NCI-H2196 treated with DMSO at 0.1 percent for 48 hours (cell line): ENCODE data around the gene UBP1.
"Not testable (repeated sequence)": the region's sequence is repeated elsewhere in the genome, so short reads cannot be mapped to it uniquely, and the experiment has no call there.

Experiments
- DNase-seq: peaks from one replicate; lab custom pipeline; 2025; ENCODE audit not compliant: unreplicated experiment; lab: John Stamatoyannopoulos, UW

Gene UBP1

DNA sequence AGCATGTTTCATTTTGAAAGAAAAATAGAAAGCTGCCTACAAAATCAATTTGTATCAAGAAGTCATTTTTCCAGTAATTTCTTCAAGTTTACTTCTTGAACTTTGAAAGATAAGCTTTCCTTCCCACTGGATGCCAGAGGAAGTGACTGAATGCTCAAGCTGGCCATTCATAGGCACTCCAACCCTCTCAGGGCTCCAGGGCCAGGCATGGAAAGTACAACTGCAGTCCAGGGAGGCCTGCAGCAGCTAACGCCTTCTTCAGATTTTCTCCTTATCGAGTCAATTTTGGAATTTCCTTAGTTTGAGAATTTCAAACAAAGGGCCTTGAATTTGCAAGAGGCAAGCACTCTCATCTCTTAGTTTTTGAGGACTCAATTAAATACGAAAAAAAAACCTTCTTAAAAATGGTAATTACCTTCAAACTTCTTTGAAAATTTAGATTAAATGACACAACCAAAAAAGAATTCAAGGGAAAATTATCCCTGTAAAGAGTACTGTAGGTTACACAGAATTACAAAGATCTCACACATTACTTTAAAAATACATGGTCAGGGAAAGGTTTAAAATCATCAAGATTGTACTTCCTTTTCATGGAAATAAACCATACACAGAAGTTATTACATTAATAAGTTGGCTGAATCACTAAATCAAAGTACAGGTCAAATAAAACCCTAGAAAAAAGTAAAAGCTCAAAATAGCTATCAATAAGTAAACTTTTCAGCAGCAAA lies 2.5 kb downstream of the UBP1 start:
- DNase-seq = no peak

DNA sequence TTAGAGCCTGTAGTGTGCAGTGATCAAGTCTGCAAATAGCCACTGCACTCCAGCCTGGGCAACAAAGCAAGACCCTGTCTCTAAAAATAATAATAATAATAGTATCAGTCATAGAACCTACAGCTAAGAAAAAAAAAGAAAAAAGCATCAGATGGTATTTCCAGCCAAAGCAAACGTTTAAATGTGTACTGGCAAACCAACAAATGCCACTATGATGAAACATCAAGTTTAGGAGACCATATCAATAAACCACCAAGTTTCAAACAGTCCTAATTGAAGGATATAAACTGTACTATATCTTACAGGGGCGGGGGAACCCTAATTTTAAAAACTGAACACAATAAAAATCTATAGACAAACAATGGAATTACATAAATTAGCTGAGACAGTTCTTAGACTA lies 6.4 kb downstream of the UBP1 start:
- no peak for DNase-seq

DNA sequence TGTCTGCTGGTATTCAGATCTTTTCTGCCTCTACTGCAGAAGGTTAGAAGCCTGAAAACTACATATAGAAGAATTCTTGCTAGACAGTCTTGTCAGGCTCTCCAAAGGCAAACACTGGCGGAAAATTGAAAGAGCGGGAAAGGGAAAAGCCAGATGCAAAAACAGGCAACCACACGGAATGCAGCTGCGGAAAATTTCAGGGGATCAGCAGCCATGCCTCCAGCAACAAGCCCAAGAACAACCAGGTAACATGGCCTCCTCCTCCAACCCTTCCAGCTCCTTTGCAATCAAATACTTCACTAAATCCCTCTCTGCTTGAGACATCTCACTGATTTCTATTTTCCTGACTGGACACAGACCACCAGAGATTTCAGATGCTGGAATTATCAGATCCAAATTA lies 9.6 kb downstream of the UBP1 start:
- DNase-seq = no peak

DNA sequence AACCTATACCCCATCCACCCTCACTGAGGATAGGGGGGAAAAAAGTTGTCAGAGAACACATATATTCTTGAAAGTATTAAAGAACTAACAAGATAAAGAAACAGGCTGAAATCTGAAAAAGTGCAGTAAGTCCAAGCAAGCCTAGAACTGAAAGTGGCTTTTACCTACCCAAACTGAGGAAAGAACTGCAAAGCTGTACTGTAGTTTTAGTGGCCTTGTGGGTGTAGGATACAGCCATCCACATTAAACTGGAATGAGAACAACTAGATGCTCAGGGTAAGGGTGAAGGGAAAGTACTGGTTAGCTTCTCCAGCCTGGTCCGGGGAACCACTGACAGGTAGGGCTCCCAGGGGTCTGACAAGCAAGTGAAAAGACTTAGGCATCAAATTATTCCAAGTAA lies 10.1 kb downstream of the UBP1 start:
- no peak for DNase-seq

DNA sequence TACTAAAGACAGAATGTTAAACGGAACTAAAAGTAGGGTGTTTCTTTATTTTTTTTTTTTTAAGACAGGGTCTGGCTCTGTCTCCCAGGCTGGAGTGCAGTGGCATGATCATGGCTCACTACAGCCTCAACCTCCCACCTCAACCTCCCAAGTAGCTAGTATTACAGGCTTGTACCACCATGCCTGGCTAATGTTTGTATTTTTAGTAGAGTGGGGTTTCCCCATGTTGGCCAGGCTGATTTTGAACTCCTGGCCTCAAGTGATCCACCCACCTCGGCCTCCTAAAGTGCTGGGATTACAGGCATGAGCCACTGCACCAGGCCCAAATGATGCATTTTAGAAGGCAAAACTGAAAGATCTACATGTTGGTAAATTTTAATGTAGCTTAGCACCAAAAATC lies 10.9 kb downstream of the UBP1 start:
- not testable (repeated sequence) for DNase-seq

DNA sequence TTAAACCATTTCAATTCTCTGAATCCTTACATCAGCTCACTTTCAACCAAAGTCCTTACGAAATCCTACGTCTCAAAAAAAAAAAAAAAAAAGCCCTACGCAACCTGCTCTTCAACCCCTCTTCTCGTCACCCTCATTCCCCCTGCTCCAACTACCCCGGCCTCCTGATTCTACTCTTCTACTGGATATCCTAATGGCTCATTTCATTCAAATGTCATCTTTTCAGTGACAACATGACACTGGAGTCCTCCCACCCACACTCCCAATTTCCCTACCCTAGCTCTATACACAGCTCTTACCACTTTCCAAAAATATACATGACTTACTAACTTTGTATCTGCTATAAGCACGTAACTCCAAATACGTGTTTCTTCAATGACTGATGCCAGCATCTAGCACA lies 11.5 kb downstream of the UBP1 start:
- no peak for DNase-seq

DNA sequence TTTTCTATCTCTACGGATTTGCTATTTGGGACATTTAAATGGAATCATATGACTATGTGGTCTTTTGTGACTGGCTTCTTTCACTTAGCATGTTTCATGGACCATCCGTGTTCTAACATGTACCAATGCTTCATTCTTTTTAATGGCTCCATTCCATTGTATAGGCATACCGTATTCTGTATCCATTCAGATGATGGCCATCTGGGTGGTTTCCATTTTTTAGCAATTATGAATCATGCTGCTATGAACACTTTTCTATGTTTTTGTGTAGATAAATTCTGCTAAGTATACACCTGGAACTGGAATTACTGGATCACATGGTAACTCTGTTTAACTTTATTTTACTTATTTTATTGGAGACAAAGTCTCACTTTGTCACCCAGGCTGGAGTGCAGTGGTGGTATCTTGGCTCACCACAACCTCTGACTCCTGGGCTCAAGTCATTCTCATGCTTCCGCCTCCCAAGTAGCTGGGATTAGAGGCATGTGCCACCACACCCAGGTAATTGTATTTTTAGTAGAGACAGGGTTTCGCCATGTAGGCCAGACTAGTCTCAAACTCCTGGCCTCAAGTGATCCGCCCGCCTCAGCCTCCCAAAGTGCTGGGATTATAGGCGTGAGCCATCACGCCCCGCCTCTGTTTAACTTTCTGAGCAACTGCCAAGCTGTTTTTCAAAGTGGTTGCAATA lies 13.4 kb downstream of the UBP1 start:
- DNase-seq = no peak

DNA sequence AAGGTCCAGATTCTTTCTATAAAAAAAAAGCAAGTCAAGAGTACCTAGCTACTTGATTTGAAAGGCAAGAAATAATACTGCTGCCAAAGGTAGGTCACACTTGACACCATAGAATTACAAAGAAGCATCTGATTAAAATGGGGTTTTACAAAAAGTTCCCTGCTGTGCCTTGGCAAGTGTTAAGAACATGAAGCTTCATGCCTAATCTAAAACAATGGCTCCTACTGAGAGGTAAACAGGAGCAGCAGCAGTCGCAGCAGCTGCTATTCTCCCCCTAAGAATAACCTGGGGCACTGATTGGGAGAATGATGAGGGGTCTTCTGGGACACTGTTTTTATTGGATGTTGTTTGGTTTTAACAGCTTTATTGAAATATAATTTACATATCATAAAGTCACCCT lies 14.1 kb downstream of the UBP1 start:
- DNase-seq = no peak

DNA sequence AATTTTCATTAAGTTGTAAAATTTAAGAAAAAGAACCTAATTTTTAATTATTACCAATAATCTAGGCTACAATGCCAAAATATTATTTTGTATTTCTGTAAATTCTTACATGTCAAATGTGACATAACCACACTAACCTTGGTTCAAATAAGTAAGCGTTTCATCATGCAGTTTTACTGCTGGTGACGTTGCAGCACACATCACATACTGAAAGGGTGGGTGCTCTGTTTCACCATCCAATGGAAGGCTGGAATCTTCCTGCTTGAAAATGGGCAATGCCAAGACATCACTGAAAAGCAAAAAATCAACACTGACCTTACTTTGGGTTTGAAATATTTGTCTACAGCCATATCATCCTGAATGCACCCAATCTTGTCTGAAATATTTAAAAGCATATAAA lies 14.8 kb downstream of the UBP1 start:
- DNase-seq = no peak

DNA sequence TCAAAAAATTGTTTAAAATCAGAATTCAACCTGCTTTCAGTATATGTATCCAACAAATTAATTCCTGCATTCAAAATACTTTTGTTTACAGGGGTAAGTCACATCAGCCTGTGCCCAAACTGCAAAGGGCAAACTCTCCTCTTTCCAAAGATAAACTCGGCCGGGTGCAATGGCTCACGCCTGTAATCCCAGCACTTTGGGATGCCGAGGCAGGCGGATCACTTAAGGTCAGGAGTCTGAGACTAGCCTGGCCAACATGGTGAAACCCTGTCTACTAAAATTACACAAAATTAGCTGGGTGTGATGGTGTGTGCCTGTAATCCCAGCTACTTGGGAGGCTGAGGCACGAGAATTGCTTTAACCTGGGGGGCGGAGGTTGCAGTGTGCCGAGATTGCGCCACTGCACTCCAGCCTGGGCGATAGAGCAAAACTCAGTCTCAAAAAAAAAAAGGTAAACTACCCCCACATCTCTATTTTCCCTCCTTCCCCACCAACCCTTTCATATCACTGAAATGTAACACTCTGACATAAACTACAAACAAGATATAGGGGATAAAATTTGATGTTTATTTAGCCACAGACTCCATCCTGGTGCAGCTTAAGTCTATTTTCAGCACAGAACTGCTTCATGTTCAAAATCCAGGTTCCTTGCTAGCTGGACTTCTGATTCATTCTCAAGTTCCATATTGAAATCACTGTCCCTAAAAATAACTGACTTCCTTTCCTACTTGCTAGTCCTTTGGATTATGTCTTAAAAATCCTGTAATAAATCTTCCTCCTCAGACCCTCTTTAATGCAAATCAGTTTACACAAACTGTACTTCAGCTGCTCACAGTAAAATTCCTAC lies 15.4 kb downstream of the UBP1 start:
- no peak for DNase-seq

DNA sequence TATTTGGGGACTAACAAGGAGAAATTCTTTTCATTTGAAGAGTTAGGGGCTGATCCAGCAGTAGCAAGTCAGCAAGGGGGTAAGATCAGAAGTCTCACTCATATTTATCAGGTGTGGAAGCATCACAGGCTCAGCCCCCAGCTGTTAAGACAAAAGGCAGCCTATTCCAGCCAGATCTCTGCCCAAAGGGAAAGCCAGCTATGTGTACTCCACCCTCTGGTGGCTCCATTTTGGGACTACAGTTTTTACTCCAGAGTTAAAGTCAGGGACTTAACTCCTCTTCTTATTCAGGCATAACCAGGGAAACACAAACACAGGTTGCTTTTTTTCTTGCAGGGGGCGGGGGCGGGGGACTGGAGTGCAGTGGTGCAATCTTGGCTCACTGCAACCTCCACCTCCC lies 19.2 kb downstream of the UBP1 start:
- DNase-seq = no peak

DNA sequence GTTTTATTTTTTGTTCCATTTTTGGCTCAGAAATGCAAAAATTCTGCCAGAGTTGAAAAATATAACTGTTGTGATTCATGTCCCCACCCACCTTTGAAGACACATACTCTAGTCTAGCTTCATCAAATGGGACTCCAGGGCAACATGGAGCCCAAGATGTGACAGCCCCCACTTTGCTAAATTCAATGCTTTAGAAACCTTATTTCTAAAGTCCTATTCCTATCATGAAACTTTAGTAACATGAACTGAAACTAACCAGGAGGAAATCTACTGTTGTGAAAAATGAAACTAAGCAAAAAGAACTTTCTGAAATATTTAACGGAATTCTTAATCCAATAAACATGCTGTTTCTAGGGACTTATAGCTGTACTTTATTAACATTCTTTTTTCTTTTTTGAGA lies 20.3 kb downstream of the UBP1 start:
- no peak for DNase-seq

DNA sequence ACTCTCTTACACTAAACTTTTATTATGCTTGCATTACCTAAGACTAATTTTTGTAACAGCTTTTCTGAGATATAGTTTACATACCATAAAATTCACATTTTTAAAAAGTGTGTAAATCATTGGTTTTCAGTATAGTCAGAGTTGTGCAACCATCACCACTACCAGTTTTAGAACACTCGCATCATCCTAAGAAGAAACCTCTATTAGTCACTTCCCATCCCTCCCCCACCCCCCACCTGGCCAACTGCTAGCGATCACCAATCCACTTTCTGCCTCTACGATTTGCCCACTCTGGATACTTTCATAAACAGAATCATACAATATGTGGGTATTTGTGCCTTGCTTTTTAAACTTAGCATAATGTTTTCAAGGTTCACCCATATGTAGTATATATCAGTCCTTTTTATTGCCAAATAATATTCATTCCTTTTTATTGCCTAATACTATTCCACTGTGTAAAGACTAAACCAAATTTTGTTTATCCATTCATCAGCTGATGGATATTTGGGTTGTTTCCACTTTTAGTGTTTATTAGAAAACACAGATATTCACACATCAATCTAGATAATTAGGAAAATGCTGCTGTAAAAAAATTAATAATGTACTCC lies 23.0 kb downstream of the UBP1 start:
- DNase-seq = no peak

DNA sequence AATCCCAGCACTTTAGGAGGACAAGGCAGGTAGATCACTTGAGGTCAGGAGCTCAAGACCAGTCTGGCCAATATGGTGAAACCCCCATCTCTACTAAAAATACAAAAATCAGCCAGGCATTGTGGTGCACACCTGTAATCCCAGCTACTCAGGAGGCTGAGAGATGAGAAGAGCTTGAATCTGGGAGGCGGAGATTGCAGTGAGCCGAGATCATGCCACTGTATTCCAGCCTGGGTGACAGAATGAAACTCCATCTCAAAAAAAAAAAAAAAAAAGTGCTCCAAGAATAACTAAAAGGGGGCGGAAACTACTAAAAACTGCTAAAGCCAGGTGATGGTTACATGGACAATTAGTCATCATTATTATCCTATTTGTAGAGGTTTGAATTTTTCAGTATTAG lies 29.4 kb downstream of the UBP1 start:
- DNase-seq = not testable (repeated sequence)

DNA sequence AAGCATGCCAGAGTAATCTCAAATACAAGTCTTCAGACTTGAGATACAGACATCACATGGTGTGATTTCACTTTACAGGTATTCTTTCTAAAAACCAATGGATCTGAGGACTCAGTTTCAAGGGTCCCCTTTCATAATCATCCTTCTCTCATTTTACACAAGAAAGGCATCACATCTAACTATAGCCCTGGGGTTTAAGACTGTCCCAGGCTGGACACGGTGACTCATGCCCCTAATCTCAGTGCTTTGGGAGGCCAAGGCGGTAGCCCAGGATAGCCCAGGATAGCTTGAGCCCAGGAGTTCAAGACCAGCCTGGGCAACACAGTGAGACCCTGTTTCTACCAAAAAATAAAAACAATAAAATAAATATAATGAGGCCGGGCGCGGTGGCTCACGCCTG lies 36.4 kb downstream of the UBP1 start:
- no peak for DNase-seq

DNA sequence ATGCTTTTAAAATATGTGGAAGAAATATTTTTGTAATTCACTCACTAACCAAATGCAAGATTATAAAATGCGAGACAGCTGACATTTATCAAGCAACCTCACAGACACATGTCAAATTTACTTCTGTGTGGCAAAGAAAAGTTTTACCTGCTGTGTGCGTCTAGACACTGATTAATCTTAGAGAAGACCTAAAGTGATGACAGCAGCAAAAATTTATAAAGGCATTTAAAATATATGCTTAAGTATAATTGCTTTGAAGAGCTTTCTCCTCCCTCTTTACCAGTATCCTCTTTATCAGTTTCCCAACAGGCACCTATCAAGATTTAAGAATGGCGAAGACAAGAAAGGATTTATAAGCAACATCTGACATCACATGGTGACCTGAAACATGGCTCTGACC lies 37.3 kb downstream of the UBP1 start:
- DNase-seq = no peak

DNA sequence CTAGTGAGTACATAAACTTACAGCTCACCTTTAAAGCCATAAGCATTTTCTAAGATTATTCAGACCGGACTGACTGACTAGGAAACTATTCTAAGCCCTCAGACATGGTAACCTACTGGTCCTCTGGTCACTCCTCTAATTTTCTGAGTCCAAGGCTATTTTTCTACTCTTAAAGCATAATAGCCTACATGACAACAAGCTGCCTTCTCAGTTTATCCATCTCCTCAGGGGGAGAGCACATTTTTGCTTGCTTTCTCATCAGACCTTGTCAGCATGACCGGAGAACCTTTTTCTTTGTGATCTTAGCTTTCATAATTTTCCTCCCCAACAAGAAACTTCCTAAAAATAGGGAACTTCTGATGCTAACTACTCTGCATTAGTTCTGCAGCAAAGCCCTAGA lies 38.4 kb downstream of the UBP1 start:
- DNase-seq = no peak

DNA sequence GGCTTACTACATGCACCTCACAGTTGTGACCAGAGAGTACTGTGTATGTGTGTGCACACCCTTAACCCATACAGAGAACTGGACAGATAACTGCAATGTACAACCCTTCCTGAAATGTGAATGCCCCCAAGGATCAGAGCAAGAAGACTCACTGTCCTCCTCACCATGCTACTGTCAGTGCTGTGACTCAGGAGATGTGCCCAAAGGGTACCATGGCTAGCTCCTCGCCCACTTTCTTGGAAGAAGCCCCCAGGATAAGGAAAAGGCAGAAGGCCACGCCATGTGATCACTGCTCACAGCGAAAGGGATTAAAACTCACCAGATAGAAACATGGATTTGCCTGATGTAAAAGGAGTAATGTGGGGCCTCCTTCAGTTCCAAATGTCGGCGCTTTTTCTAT lies 41.8 kb downstream of the UBP1 start:
- no peak for DNase-seq

DNA sequence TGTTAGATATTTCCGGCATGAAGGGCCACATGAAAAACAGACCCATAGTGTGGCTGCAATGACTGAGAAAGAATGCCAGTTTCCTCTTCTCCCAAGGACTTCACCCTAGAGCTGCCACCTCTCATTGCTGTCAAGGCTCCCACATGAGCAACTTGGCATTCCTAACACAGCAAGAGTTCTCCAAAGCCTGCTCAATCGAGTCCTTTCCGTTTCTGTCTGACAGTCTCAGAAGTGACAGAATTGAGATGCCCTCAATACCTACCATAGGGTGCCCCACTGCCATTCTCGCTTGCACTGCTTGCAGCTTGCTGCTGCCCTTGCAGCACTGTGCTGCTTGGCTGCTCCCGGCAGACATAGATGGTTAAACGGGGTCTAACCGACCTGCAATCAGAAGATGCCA lies 44.3 kb downstream of the UBP1 start:
- no peak for DNase-seq

DNA sequence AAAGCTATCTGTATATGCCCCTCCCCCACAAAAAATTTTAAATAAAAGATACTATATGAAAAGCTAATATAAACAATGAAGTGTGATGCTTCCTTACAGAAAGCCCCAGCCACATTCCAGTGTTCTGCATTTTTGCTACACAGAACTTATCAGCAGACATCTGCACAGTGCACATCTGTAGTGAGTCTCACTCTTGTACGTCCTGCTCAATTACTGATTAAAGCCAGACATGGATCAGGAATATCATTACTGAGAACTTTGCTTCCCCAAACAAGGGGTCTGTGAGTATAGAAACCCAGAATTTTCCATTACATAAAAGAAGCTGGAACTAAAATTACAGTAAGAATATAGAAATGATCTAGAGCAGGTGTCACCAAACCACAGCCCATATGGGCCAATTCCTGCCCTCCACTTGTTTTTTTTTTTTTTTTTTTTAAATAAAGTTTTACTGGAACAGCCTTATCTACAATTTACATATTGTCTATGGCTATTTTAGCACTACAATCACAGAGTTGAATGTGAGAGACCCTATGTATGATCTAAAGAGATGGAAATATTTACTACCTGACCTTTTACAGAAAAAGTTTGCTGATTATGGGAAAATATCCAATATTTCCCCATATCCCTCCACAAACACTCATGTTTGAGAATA lies 45.7 kb downstream of the UBP1 start:
- DNase-seq = no peak

DNA sequence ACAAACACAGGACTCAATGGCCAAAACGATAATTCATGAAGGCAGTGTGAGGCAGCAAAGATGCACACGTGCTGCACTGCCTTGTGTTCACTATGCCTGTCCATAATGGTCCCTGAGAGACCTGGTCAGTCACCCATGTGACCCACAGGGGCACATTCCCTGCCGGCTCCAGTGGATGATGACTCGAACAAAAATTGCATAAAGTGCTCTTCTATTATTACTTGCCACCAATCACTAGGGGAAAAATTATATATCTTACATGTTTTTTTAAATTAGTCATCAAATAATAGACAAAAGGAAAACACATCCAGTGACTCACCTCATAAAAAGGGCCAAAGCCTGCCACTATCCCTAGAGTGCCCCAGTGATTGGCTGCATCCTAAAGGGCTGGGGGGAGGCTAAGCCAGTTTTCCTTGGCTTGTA lies 47.5 kb downstream of the UBP1 start:
- DNase-seq = no peak
